OCI-LY1 (cell line): ENCODE data around the gene CCDC116.
A peak's percentile ranks its signal among the peaks of the same experiment; 100 is the strongest.

Experiments used
- CTCF ChIP-seq: fragments of 200-600 bp; sonication (generic), shearing (Covaris generic); IDR thresholded peaks from 2 replicates; pipeline ENCODE4 v1.5.1; 2017; ENCODE audit warnings: mild to moderate bottlenecking, antibody characterized with exemption, low read length, moderate library complexity, mixed read lengths
- EZH2 ChIP-seq: fragments of 200-600 bp; sonication (generic), shearing (Covaris generic); IDR thresholded peaks from 2 replicates; pipeline ENCODE4 v1.8.0; 2017; ENCODE audit warnings: borderline replicate concordance, mixed run types, mild to moderate bottlenecking, antibody characterized with exemption, low read length, moderate library complexity, mixed read lengths

DNA sequence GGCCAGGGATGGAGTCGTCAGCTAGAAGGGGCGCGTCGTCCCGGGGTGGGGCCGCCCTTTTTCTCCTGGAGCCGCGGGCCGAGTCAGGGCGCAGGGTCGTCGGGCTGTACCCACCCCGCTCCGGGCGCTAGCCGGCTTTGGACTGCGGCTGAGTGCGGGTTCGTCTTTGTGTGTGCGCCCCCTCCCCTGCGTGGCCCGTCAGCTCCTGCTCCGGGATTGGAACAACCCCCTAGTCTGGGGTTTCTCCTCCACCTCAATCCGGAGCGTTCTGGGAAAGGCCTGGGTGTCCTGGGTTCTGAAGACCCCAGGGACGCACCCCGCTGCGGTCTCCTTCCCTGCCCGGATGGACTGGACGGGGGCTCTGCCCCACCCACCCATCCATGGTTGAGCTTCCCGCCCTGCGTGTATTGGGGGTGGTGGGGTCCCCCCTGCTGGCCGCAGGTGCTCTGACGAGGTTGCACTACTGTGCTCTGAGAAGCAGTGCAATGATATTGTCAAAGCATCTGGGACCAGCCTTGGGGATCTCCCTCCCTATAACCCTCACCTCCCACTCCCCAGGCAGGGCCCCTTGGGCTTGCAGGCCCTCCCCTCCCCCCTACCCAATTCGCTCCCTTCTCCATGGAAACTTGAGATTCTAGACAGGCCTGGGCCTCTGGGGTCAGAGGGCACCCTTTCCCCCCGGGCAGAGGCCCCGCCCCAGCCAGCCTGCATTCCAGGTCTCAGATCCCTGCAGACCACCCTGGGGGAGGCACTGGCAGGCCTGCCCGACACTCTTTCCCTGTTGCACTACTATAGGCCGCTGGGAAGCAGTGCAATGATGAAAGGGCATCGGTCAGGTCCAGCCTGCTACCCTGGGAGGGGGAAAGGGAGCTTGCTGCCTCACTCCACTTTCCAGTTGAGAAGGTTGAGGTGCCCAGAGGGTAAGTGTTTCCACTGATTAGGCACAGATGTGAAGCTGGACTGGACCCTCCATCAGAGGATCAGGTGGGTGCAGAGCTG lies 20.3 kb downstream of the CCDC116 start:
- TF ChIP-seq CTCF (peak; percentile 41; the same call in 1 of the 2 replicates), EZH2 (no peak)
